IPS-15b (cell line): Measurements from ENCODE around the gene CALM3.

Source experiments
- H3K27me3 ChIP-seq: one replicate; pipeline ENCODE4 v1.6.1; 2013; ENCODE audit warnings: low read length; ENCODE audit not compliant: control insufficient read depth, insufficient read depth
- H3K36me3 ChIP-seq: one replicate; pipeline ENCODE4 v1.6.1; 2013; ENCODE audit warnings: low read length; ENCODE audit not compliant: control insufficient read depth, insufficient read depth
- H3K4me1 ChIP-seq: one replicate; pipeline ENCODE4 v1.6.1; 2013; ENCODE audit warnings: mild to moderate bottlenecking, low read length; ENCODE audit not compliant: control insufficient read depth, insufficient read depth
- H3K4me3 ChIP-seq: one replicate; pipeline ENCODE4 v1.5.1; 2013; ENCODE audit warnings: low read depth, low read length
- H3K9ac ChIP-seq: one replicate; pipeline ENCODE4 v1.6.1; 2013; ENCODE audit warnings: low read depth, mild to moderate bottlenecking, low read length
- H3K9me3 ChIP-seq: one replicate; pipeline ENCODE4 v1.6.1; 2013; ENCODE audit warnings: mild to moderate bottlenecking, low read length; ENCODE audit not compliant: control insufficient read depth, insufficient read depth

CALM3 gene

DNA sequence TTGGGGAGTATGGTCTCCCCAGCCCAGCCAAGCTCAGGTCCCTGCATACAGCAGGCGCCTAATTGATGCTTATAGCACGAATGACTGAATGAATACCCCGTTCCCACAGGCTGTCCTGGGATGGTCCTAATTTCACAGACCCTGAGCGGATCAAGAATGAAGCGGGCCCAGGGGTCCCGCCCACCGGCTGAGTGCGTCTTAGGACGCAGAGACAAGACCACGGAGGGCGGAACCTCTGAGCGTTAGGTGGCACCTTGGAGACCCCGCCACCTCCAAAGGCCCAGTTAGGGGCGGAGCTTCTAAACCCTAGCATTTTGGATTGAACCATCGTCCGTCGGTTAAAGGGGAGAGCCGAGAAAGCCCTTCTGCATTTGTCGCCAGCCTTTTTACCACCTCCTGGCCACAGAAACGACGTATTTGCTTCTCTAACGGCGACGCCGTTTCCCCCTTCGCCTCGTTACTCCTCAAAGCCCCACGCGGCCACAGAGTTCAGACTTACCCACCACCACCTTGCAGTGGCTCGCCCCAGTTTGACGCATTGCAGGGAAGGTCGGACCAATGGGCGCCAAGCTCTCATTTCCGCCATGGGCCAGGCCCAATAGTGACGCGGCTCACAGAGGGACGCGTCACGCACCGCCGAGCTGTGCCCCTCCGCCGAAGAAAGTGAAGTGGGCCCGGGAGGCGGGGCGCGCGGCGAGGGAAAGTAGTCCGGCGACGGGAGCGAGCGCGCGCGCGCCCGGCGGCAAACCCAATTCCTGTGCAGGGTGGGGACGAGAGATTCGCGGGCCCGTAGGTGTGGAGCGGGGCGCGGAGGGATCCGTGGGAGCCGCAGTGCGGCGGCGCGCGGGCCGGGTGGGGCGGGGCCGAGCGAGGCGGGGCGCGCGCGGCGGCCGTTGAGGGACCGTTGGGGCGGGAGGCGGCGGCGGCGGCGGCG, 479 bp upstream of the CALM3 start:
- H3K9ac ChIP-seq, result peak overlapping the region; percentile 100
- H3K36me3 ChIP-seq, result peaks cover 13% of the 10 kb centered on the region
- H3K27me3 ChIP-seq, result no peaks in the 10 kb centered on the region
- H3K4me3 ChIP-seq, result peak overlapping the region; percentile 93
- no peaks in the 10 kb centered on the region for H3K9me3 ChIP-seq
- H3K4me1 ChIP-seq, result peaks cover 3% of the 10 kb centered on the region

DNA sequence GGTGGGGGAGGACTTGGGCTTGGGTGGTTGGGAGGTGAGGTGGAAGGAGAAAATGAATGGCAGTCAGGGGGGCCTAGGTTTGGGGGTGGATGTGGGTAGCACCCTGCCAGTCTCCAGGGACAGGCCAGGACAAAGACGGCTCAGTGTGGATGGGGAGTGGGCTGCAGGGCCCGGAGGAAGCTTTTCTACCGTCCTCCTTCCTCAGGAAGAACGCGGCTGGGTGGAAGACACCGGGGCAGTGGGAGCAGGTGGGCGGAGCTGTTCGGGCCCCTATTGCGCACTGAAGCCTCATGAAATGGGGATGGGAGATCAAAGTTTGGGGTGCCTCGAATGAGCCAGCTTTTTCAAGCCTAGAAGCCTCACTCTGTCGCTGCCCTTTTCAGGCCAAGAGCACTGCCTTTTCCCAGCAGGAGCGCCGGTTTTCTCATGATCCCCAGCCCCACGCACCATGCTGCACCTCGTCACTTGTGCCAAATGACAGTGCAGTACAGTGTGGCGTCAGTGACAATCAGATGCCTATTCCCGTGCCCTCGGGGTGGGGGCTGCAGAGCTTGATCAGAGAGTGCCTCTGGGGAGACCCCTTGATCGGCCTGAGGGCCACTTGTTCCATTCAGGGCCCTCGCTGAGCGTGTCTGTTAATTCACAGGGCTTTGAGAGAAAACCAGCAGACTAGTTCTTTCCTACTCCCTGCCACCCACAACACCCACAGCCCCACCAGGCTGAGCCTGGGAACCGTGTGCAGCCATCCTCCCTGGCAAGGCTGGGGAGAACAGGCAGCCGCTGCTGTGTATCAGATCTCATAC, 1.5 kb downstream of the CALM3 start:
- peaks cover 3% of the 10 kb centered on the region for H3K4me1 ChIP-seq
- H3K4me3 ChIP-seq, result peak overlapping the region; percentile 82
- no peaks in the 10 kb centered on the region for H3K9me3 ChIP-seq
- peaks cover 31% of the 10 kb centered on the region for H3K36me3 ChIP-seq
- H3K27me3 ChIP-seq, result no peaks in the 10 kb centered on the region
- no peak overlapping the region for H3K9ac ChIP-seq

DNA sequence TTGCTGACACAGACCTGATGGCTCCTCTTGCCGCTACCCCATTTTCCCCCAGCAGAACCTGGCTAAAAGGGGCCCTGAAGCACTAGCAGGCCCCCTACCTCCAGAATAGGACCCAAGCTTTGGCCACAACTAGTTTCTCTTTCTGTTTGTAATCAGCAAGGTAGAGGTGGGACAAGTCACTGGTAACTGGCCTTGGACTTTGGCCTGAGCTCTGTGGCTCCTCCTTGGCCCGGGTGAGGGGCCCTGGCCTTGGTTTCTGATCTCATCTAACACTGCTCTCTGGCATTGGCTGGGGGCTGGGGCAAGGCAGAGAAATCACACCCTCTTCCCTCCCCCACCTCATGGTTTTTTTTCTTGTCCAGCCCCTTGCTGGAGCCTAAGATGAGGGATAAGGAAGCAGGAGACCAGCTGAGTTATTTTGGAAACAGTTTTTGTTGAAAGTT, 2.1 kb downstream of the CALM3 start:
- Histone ChIP-seq H3K4me1 (peaks cover 3% of the 10 kb centered on the region), H3K9me3 (no peaks in the 10 kb centered on the region), H3K36me3 (peaks cover 37% of the 10 kb centered on the region), H3K27me3 (no peaks in the 10 kb centered on the region), H3K4me3 (peak overlapping the region; percentile 82), H3K9ac (peak overlapping the region; percentile 24)

DNA sequence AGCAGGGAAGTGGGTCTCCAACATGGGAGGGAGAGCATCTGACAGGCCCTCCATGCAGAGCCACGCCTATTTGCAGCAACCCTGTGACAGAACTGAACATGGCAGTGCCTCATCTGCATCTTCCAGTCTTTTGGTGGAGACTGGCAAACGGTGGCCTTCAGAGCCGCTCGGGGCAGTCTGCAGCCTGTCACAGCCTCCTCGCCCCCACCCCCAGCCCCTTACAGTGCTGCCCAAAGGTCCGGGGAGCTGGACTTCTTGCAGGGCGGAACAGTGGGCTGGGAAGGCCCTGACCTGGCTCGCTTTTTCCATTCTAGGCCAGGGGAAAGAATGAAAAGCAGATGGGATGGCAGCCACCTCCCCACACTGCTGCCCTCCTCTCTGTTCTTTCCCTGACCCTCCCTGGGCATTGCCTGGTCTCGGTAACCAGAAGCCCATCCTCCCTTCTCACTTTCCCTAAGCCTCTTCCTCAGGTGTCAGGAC, 2.7 kb downstream of the CALM3 start:
- Histone ChIP-seq H3K9me3 (no peaks in the 10 kb centered on the region), H3K4me1 (peaks cover 3% of the 10 kb centered on the region), H3K4me3 (no peak overlapping the region), H3K9ac (no peak overlapping the region), H3K27me3 (no peaks in the 10 kb centered on the region), H3K36me3 (peaks cover 42% of the 10 kb centered on the region)

DNA sequence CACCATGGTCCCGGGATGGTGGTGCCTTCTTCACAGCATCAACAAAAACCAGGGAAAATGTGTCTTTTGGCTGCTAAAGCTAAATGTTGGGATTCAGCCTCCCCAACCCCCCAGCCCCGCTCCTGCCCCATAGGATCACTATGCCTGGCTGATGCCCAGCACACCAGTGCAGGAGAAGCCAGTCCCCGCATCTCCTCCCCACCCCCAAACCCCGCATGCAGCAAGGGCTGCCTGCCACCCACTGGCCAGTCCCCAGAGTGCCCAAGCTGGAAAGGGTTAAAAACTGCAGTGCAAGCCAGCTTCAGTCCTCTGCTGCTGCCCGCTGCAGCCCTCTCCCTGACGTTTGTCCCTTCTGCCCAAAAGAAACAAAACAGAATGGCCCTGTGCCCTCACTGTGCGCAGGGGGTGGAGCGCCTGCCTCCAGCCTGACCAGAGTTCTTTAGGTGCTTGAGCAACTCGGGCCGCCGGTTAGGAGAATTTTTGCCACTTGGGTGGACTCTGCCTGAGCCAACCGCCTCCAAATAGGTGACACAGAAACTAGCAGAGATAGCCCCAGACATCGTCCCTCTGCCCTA, 3.7 kb downstream of the CALM3 start:
- Histone ChIP-seq H3K9ac (peak overlapping the region; percentile 24), H3K36me3 (peaks cover 50% of the 10 kb centered on the region), H3K4me1 (peaks cover 3% of the 10 kb centered on the region), H3K27me3 (no peaks in the 10 kb centered on the region), H3K9me3 (no peaks in the 10 kb centered on the region), H3K4me3 (no peak overlapping the region)

DNA sequence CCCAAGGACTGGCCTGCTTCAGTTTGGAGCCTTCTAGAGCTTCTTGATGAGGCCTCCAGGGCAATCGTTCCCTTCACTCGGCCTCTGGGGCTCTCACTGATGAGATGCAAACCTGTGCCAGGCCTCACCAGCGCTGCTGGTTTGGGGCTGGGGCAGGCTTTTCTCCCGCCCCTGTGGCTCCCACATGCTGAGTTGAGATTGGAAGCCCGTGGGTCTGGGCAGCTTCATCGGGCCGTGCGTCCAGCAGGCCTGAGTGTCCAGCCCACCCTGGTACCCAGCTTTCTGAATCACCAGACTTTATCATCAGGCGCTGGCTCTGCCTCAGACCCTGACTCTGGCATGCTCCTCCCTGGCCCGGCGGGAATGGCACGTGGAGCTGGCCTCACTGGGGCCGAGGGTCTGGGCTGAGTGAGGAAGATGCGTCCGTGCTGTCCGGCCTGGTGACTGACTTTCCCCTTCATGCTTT, 4.3 kb downstream of the CALM3 start:
- no peak overlapping the region for H3K4me3 ChIP-seq
- H3K4me1 ChIP-seq, result peaks cover 3% of the 10 kb centered on the region
- H3K9me3 ChIP-seq, result no peaks in the 10 kb centered on the region
- no peaks in the 10 kb centered on the region for H3K27me3 ChIP-seq
- H3K36me3 ChIP-seq, result peaks cover 50% of the 10 kb centered on the region
- H3K9ac ChIP-seq, result peak overlapping the region; percentile 24

DNA sequence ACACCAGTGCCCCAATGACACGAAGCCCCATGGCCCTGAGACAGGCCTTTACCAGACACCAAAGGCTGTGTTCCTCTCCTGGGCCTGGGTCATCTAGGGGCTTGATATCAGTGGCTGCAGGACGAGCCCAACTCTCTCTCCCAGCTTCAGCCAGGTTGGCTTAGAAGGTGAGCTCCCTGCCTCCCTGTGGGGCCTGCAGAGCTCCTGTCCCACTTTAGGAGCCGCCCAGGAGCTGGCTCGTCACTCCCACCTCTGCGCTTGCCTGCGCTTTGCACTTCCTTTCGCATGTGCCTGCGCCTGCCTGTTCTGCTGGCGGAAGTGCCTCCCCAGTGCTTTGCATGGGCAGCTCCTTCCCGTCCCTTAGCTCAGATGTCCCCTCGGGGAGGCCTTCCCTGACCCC, 4.9 kb downstream of the CALM3 start:
- Histone ChIP-seq H3K9ac (no peak overlapping the region), H3K9me3 (no peaks in the 10 kb centered on the region), H3K36me3 (peaks cover 52% of the 10 kb centered on the region), H3K4me1 (peaks cover 3% of the 10 kb centered on the region), H3K4me3 (no peak overlapping the region), H3K27me3 (no peaks in the 10 kb centered on the region)

DNA sequence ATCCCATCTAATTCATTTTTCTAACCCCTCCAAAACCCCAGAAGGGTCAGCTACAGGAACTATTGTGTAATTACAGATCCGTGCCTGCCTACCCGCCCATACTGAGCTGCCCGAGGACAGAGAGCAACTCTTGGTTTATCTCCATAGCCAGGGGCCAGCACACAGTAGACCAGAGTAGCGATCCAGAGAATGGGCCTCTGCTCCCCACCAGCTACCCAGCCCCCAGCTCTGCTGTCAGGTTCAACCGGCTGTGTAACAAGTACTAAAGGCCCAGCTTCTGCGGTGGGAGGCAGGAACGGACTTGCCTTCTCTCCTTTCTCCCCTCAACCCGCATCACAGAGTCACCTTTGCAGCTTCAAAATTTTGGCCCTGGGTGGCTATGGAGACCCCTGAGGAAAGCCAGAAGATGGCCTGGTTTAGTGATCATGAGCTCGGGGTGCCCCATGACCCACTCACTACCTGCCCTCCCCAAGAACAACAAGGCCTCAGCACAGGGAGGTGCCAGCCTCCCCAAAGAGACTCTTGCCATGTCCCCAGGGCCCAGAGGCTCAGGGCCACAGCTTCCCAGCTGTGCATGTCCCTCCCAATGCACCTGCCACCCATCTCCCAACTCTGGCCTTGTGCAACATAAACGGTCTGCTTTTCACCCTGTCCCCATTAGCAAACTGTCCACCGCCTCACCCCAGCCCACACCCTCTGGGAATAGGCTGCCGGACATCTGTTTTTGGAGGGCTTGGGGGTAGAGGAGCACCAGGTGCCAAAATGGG, 5.7 kb downstream of the CALM3 start:
- Histone ChIP-seq H3K9ac (no peak overlapping the region), H3K36me3 (peaks cover 52% of the 10 kb centered on the region), H3K4me1 (peaks cover 3% of the 10 kb centered on the region), H3K9me3 (no peaks in the 10 kb centered on the region), H3K4me3 (no peak overlapping the region), H3K27me3 (no peaks in the 10 kb centered on the region)

DNA sequence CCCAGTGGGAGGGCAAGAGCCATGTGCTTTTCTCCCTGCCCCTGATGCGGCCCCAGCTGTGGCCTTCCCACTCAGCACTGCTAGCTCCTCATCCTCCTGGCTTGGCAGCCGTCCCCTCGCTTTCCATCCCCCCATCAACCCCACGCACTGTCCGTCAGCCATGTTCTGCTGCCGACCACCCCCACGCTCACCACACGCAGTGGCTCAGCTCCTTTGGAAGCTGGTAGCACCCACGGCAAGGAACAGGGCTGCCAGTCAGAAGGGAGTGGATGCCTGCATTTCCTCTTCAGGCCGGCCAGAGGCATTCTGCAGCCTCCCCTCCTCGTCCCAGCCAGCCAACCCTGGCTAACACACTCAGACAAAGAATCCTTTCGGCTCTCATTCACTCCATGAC, 6.3 kb downstream of the CALM3 start:
- H3K9me3 ChIP-seq, result no peaks in the 10 kb centered on the region
- H3K36me3 ChIP-seq, result peaks cover 52% of the 10 kb centered on the region
- no peaks in the 10 kb centered on the region for H3K27me3 ChIP-seq
- H3K4me3 ChIP-seq, result no peak overlapping the region
- no peak overlapping the region for H3K9ac ChIP-seq
- H3K4me1 ChIP-seq, result peaks cover 3% of the 10 kb centered on the region

DNA sequence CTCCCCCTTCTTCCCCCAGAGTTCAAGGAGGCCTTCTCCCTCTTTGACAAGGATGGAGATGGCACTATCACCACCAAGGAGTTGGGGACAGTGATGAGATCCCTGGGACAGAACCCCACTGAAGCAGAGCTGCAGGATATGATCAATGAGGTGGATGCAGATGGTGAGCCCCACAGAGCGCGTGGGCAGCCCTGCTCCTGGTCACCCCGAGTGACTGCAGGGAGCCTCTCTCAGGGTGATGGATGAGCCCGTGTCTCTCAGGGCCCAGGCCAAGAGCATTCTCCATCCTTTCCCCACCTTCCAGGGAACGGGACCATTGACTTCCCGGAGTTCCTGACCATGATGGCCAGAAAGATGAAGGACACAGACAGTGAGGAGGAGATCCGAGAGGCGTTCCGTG, 7.0 kb downstream of the CALM3 start:
- peaks cover 45% of the 10 kb centered on the region for H3K36me3 ChIP-seq
- no peaks in the 10 kb centered on the region for H3K27me3 ChIP-seq
- H3K9me3 ChIP-seq, result no peaks in the 10 kb centered on the region
- H3K4me3 ChIP-seq, result no peak overlapping the region
- H3K9ac ChIP-seq, result no peak overlapping the region
- peaks cover 3% of the 10 kb centered on the region for H3K4me1 ChIP-seq
